ENCODE data around the gene TMEM132C. TPM values are rescaled to one million over a fixed set of nuclear protein-coding genes. Genes with fewer than 3 reads are reported as not detected.

TMEM132C gene
- total and polyA plus RNA-seq, 2 of the 13 experiments (the other 11 are each of a cell fraction or from before 2014, with no cell fraction given) = not detected

- no peaks in the 10 kb centered on the region for H3K79me2 ChIP-seq (ENCODE audit: insufficient read depth, low read length)
- no peak overlapping the region for H3K27ac ChIP-seq (ENCODE audit: extremely low read length, insufficient read depth, low read length)
- no TSS peak for BruUV-seq (replicated peaks)
- H4K20me1 ChIP-seq (ENCODE audit: insufficient read depth, low read length) = no peaks in the 10 kb centered on the region
- H3K36me3 ChIP-seq (replicated peaks in 1 of 2; ENCODE audit: control insufficient read depth in 1 of 2, insufficient read depth in 2 of 2, low read length in 2 of 2) = no peaks in the 10 kb centered on the region
- DNase-seq (ENCODE audit: low spot score) (no peak), ATAC-seq (no peak), FAIRE-seq (no peak)
- no peaks in the 10 kb centered on the region for H3K9me3 ChIP-seq (ENCODE audit: low read length)
- peaks cover 0 to 3% of the 10 kb centered on the region in 2 experiments; a peak in 2 of 5 replicates for H3K27me3 ChIP-seq (ENCODE audit: control insufficient read depth in 1 of 2, insufficient read depth in 2 of 2, low read length in 2 of 2)
- WGBS (ENCODE audit: low lambda C conversion rate) = 60% methylated on average over 8 of the region's 8 CpGs
- H2AFZ ChIP-seq (ENCODE audit: low read length) = no peak overlapping the region
- no peak overlapping the region for H3K4me3 ChIP-seq (replicated peaks in 1 of 3; ENCODE audit: insufficient read depth in 1 of 3, low read depth in 2 of 3, low read length in 3 of 3)
- ChIA-PET CTCF (ENCODE audit: low intra/inter-chr PET ratio, low total read pairs) (no interaction called here), POLR2A (no interaction called here)
- no peak overlapping the region for H3K9ac ChIP-seq (ENCODE audit: insufficient read depth, low read depth, low read length)
- H3K4me1 ChIP-seq (ENCODE audit: insufficient read depth, low read length) = no peaks in the 10 kb centered on the region
- H3K4me2 ChIP-seq (ENCODE audit: low read depth, low read length) = no peak overlapping the region
- in situ Hi-C loops (cut with HindIII; ENCODE audit: extremely low pct_ligation_motif_present, low pct_unique_long_range_greater_than_20kb) = no loop called here
- intact Hi-C loops (cut with micrococcal nuclease; ENCODE audit: unreplicated experiment) = no loop called here
- TF ChIP-seq ZNF484 (CRISPR knock-in tag; IDR thresholded peaks at IDR 0.05; ENCODE audit: borderline replicate concordance, low read depth) (no peak), SIN3B (IDR thresholded peaks at IDR 0.05; ENCODE audit: low read length) (no peak), DBP (CRISPR knock-in tag; IDR thresholded peaks at IDR 0.05; ENCODE audit: not compliant biosample characterization) (no peak), TIGD3 (CRISPR knock-in tag; IDR thresholded peaks at IDR 0.05; ENCODE audit: borderline replicate concordance) (no peak), TFAP4 (IDR thresholded peaks at IDR 0.05; ENCODE audit: borderline replicate concordance, low read depth) (no peak), TEAD2 (CRISPR knock-in tag; IDR thresholded peaks at IDR 0.05) (no peak), THAP8 (CRISPR knock-in tag; IDR thresholded peaks at IDR 0.05; ENCODE audit: borderline replicate concordance) (no peak), ZNF431 (CRISPR knock-in tag; IDR thresholded peaks at IDR 0.05; ENCODE audit: borderline replicate concordance, low read depth) (no peak), GMEB1 (CRISPR knock-in tag; IDR thresholded peaks at IDR 0.05; ENCODE audit: borderline replicate concordance) (no peak), MTF2 (CRISPR knock-in tag; IDR thresholded peaks at IDR 0.05; ENCODE audit: borderline replicate concordance) (no peak), CHCHD3 (CRISPR knock-in tag; IDR thresholded peaks at IDR 0.05) (no peak), ZNF317 (CRISPR knock-in tag; IDR thresholded peaks at IDR 0.05) (no peak), PLRG1 (conservative IDR thresholded peaks at IDR 0.05) (no peak)
Observed at GRCh38 chr12:128654468-128654867, 387.5 kb downstream of the TMEM132C start.
